Nucleus accumbens (tissue), 56 donors: Measurements from ENCODE around the gene RAF1.

ENCODE experiments used
- DNase-seq, 56 donors: peaks; one replicate each; lab custom pipeline; 2025; lab: John Stamatoyannopoulos, UW

The RAF1 gene

GRCh38 chr3:12603969-12604368 lies 59.9 kb downstream of the RAF1 start:
- no peak for DNase-seq

GRCh38 chr3:12601072-12601471 lies 62.8 kb downstream of the RAF1 start:
- DNase-seq: no peak

DNA sequence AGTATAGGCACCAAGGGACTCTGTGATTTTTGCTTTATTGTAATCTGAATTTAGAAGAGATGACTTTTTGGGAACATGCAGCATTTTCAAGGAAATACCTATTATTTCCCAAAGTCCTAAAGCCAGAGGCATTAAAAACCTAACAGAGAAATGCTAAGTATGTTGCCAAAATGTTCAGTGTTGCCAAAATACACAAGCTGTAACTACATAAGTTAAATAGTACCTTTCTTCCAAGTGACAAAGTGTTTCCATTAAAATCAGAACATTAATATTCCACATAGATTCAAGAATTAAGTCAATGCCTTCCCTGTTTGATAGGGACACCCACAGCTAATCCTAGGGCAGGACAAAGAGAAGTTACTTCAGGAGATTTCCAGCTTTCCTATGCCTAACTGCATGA lies 65.0 kb downstream of the RAF1 start:
- no peak for DNase-seq

- no peak for DNase-seq
Observed at GRCh38 chr3:12593473-12593872, 70.4 kb downstream of the RAF1 start.

DNA sequence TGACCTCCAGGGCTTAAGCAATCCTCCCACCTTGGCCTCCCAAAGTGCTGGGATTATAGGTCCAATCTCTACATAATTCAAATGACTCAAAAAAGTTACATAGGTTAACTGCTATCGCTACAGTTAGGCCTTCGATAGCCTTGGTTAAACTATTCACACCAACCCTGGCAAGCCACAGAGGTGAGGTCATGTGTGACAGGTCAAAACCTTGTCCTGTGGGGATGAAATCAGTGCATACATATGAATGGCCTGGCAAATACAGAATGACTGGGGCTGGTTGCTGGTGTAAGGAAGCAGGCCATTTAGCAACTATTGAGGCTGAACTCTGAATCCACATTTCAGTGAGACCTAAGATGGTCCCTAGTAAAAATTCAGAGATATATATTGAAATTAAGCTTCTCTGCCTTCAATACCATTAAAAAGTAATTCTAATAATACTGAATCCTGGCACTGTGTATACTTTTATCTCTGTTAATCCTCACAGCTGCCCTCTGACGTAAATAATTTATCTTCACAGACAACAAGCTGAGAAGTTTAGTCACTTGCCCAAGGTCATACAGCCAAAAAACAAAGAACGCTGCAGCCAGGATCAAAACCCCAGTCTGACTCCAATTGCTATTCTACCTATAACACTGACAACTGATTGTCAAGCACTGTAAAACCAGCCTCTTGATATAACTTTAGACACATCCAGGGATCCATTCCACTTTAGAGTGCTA lies 71.8 kb downstream of the RAF1 start:
- no peak for DNase-seq

- DNase-seq: no peak
Observed at GRCh38 chr3:12591456-12591855, 72.5 kb downstream of the RAF1 start.

DNA sequence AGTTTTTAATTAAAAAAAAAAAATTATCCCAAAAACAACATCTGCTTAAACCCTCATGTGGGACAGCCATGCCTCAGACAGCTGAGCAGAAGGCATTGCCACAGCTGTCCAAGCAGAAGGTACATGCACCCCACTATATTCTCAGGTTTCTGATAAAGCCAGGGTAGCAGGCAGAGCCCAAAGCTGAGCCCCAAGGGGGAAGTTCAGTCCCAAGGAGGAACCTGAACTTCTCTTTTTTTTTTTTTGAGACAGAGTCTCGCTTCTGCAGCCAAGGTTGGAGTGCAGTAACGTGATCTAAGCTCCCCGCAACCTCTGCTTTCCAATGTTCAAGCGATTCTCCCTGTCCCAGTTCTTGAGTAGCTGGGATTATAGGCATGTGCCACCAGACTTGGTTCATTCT lies 73.8 kb downstream of the RAF1 start:
- DNase-seq: no peak

GRCh38 chr3:12588039-12589009 lies 75.6 kb downstream of the RAF1 start:
- DNase-seq: no peak

GRCh38 chr3:12586403-12586802 lies 77.5 kb downstream of the RAF1 start:
- DNase-seq: peak in 1 of 56 donors; percentile 6

GRCh38 chr3:12585970-12586369 lies 77.9 kb downstream of the RAF1 start:
- DNase-seq: no peak

DNA sequence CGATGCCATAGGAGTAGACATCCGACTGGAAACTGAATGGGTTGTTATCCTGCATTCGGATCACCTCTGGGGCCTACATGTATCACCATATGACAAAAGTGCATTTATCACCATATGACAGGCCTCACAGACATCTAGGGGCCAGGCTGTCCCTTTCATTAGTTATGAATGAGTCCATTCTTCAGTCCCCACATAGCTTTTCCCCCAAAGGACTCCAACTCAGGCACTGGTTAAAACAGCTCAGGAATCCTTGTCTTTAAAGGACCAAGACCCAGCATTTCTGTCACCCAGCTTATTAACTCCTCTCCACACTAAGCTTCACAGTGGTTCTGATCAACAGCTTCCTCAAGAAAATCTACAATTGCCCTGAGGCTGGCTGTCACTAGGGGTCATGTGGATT lies 78.7 kb downstream of the RAF1 start:
- no peak for DNase-seq

- DNase-seq: no peak
Observed at GRCh38 chr3:12584083-12584482, 79.8 kb downstream of the RAF1 start.

GRCh38 chr3:12583280-12583679 lies 80.6 kb downstream of the RAF1 start:
- DNase-seq: no peak

- no peak for DNase-seq
Observed at GRCh38 chr3:12582730-12583129, 81.2 kb downstream of the RAF1 start.

DNA sequence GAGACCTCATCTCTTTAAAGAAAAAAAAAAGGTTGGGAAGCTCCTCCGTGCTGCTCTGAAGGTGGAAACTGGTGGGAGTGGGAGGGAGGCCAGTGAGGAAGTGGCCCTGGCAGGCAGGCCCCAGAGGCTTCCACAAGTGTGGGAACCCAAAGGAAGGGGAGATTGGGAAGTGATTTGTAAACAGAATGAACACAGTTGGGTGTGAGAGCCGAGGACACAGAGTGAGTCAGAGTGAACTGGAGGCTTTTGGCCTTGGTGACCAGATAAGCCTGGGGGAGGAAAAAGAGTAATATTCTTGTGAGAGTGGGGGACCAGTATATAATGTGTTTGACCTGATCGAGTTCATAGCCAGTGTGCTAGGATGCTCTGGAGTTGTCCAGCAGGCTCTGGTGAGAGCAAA lies 84.0 kb downstream of the RAF1 start:
- no peak for DNase-seq

DNA sequence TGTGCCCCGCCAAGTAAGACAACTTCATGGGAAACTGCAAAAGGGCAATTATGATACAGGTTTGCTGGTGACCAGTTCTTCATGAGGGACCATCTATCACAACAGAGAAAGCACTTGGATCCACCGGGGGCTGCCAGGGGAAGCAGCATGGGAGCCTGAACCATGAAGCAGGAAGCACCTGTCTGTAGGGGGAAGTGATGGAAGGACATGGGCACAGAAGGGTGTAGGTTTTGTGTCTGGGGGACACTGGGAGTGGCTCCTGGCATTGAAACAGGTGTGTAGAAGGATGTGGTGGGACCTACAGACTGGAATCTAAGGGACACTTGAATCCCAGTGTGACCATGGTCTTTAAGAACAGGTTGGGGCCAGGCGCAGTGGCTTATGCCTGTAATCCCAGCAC lies 84.5 kb downstream of the RAF1 start:
- DNase-seq: no peak

GRCh38 chr3:12578742-12579141 lies 85.2 kb downstream of the RAF1 start:
- DNase-seq: no peak

DNA sequence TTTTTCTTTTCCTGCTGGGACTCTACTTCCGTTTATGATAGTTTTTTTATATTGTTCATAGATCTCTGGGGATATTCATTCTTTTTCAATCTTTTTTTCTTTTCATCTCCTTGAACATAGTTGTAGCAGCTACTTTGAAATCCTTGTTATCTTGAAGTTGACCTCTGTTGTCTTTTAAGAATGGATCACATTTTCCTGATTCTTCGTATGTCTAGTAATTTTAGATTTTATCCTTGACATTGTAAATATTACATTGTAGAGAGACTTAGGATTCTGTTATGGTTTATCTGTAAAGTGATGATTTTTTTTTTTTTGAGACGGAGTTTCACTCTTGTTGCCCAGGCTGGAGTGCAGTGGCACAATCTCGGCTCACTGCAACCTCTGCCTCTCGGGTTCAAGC lies 86.5 kb downstream of the RAF1 start:
- DNase-seq: no peak

GRCh38 chr3:12574661-12575060 lies 89.3 kb downstream of the RAF1 start:
- DNase-seq: no peak

- no peak for DNase-seq
Observed at GRCh38 chr3:12574131-12574530, 89.8 kb downstream of the RAF1 start.

- no peak for DNase-seq
Observed at GRCh38 chr3:12571986-12572385, 91.9 kb downstream of the RAF1 start.

GRCh38 chr3:12569836-12570235 lies 94.1 kb downstream of the RAF1 start:
- DNase-seq: no peak
